Calu3 (cell line): Measurements from ENCODE around the gene ALAD. TPM values are rescaled to one million over a fixed set of nuclear protein-coding genes. Genes with fewer than 3 reads are reported as not detected.

Experiments used
- BruUV-seq: library from RNA; stranded (reverse); fragments of 400-500 nt; replicated peaks from 2 replicates; lab custom pipeline; 2021; lab: Mats Ljungman, UMichigan
- CTCF ChIA-PET: fragments of 300-600 bp; sonication (Branson Sonifier 250); formaldehyde crosslinking; loops from one replicate; lab custom pipeline; 2022; ENCODE audit warnings: antibody characterized with exemption; lab: Charles Lee
- DNase-seq: peaks from one replicate; pipeline ENCODE4 v3.0.0; 2022
- H3K27ac Mint-ChIP-seq: one replicate; pipeline ENCODE4 v1.8.0; 2022; ENCODE audit warnings: mixed read lengths; ENCODE audit not compliant: unreplicated experiment
- H3K27me3 Mint-ChIP-seq: one replicate; pipeline ENCODE4 v1.8.0; 2022; ENCODE audit warnings: mixed read lengths; ENCODE audit not compliant: unreplicated experiment
- H3K36me3 Mint-ChIP-seq: one replicate; pipeline ENCODE4 v1.8.0; 2022; ENCODE audit warnings: mild to moderate bottlenecking, moderate library complexity, mixed read lengths; ENCODE audit not compliant: insufficient read depth, unreplicated experiment
- H3K4me1 Mint-ChIP-seq: one replicate; pipeline ENCODE4 v1.8.0; 2022; ENCODE audit warnings: mild to moderate bottlenecking, low read depth, mixed read lengths; ENCODE audit not compliant: unreplicated experiment
- H3K4me3 Mint-ChIP-seq: one replicate; pipeline ENCODE4 v1.8.0; 2022; ENCODE audit warnings: mild to moderate bottlenecking, low read depth, moderate library complexity, mixed read lengths; ENCODE audit not compliant: unreplicated experiment
- H3K9me3 Mint-ChIP-seq: one replicate; pipeline ENCODE4 v1.8.0; 2022; ENCODE audit warnings: low read depth, mixed read lengths; ENCODE audit not compliant: unreplicated experiment
- CTCF ChIP-seq: fragments of 200-600 bp; IDR thresholded peaks from one replicate; pipeline ENCODE4 v1.8.0; 2022; ENCODE audit warnings: antibody characterized with exemption; ENCODE audit not compliant: unreplicated experiment
- intact Hi-C: fragments of 100-400 bp; cut with micrococcal nuclease; formaldehyde crosslinking; loops from one replicate; pipeline ENCODE4 v1.10.0; 2022; ENCODE audit not compliant: unreplicated experiment
- total RNA-seq: library from RNA; stranded (reverse); gene quantifications from 2 replicates; pipeline ENCODE4 v1.2.3, GENCODE V29; 2022

The ALAD gene
- total RNA-seq, 1 experiment from 2014 or later = 20.6 TPM

GRCh38 chr9:113398796-113399195 lies 2.3 kb downstream of the ALAD start:
- Mint-ChIP-seq H3K9me3 (no peaks in the 10 kb centered on the region), H3K4me1 (peaks cover 18% of the 10 kb centered on the region), H3K36me3 (peaks cover 15% of the 10 kb centered on the region), H3K27ac (no peak overlapping the region), H3K4me3 (no peak overlapping the region), H3K27me3 (no peaks in the 10 kb centered on the region)
- CTCF ChIA-PET = no interaction called here
- TF ChIP-seq CTCF = no peak
- DNase-seq = no peak
- BruUV-seq = TSS peak; percentile 18
- intact Hi-C loops = no loop called here

GRCh38 chr9:113397203-113397631 lies 3.9 kb downstream of the ALAD start:
- Mint-ChIP-seq H3K4me1 (peaks cover 18% of the 10 kb centered on the region), H3K27me3 (no peaks in the 10 kb centered on the region), H3K4me3 (no peak overlapping the region), H3K36me3 (peaks cover 15% of the 10 kb centered on the region), H3K9me3 (no peaks in the 10 kb centered on the region), H3K27ac (no peak overlapping the region)
- CTCF ChIA-PET = no interaction called here
- BruUV-seq = no TSS peak
- no peak for DNase-seq
- TF ChIP-seq CTCF = no peak
- intact Hi-C loops = no loop called here

- Mint-ChIP-seq H3K36me3 (peaks cover 6% of the 10 kb centered on the region), H3K9me3 (no peaks in the 10 kb centered on the region), H3K4me1 (peaks cover 10% of the 10 kb centered on the region), H3K27ac (no peak overlapping the region), H3K4me3 (no peak overlapping the region), H3K27me3 (no peaks in the 10 kb centered on the region)
- TF ChIP-seq CTCF = no peak
- BruUV-seq = no TSS peak
- DNase-seq = no peak
- CTCF ChIA-PET = no interaction called here
- intact Hi-C loops = no loop called here
Observed at GRCh38 chr9:113395000-113395861, 5.9 kb downstream of the ALAD start.

- no peak for TF ChIP-seq CTCF
- Mint-ChIP-seq H3K4me1 (peaks cover 2% of the 10 kb centered on the region), H3K27me3 (no peaks in the 10 kb centered on the region), H3K27ac (no peak overlapping the region), H3K36me3 (peaks cover 5% of the 10 kb centered on the region), H3K9me3 (no peaks in the 10 kb centered on the region), H3K4me3 (no peak overlapping the region)
- no peak for DNase-seq
- intact Hi-C loops = no loop called here
- CTCF ChIA-PET = no interaction called here
- no TSS peak for BruUV-seq
Observed at GRCh38 chr9:113393281-113393680, 7.8 kb downstream of the ALAD start.
